Measurements from ENCODE around the gene MIER2.

Gene MIER2

DNA sequence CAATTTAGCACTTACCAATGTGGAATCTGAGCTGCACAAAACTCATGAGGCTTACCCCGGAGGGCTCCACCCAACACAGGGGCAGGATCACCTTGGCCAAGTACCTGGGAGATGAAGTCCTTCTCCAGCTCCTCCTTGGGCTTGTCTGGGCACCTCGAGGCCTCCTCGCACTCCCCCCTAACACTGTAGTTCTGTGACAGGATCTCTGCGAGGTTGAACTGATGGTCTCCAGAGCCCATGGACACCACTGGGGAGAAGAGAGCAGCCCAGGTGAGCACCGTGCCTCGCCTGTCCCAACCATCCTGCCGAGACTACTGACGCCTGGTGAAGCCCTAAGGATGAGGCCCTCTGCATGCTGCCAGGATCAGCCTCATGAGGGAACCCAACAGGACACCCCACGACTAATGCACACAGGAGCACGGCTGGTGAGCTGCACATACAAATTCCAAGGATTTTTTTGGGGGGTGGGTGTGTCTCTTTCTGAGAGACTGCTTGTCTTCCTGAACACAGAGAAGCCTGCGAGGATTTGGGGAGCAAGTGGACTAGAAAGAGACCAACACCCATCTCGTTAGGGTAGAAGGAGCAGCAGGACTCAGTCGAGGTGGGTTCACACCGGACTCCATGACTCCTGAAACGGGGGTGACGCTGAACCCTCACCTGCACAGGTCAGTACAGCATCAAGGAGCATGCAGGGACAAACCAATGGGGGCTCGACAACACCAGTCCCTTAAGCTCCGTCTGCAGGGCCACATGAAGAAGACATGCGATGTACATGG lies 10.1 kb downstream of the MIER2 start:
- no peak overlapping the region for H3K4me2 ChIP-seq (ENCODE audit: low read length)
- H3K27ac ChIP-seq (ENCODE audit: low read depth, low read length) = no peak overlapping the region
- peaks cover 50% of the 10 kb centered on the region for H3K36me3 ChIP-seq (ENCODE audit: control insufficient read depth, low read length)
- TF ChIP-seq EZH2phosphoT487 (IDR thresholded peaks at IDR 0.05; ENCODE audit: borderline replicate concordance, low read length) = no peak
- TF ChIP-seq, protein P1, sequence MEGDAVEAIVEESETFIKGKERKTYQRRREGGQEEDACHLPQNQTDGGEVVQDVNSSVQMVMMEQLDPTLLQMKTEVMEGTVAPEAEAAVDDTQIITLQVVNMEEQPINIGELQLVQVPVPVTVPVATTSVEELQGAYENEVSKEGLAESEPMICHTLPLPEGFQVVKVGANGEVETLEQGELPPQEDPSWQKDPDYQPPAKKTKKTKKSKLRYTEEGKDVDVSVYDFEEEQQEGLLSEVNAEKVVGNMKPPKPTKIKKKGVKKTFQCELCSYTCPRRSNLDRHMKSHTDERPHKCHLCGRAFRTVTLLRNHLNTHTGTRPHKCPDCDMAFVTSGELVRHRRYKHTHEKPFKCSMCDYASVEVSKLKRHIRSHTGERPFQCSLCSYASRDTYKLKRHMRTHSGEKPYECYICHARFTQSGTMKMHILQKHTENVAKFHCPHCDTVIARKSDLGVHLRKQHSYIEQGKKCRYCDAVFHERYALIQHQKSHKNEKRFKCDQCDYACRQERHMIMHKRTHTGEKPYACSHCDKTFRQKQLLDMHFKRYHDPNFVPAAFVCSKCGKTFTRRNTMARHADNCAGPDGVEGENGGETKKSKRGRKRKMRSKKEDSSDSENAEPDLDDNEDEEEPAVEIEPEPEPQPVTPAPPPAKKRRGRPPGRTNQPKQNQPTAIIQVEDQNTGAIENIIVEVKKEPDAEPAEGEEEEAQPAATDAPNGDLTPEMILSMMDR (IDR thresholded peaks at IDR 0.05; ENCODE audit: low read depth, low read length, poor library complexity, severe bottlenecking) = no peak
- H3F3A ChIP-seq (ENCODE audit: control insufficient read depth, insufficient read depth) = no peaks in the 10 kb centered on the region
- H3K27me3 ChIP-seq (ENCODE audit: control insufficient read depth, low read length) = no peaks in the 10 kb centered on the region
- H3K79me2 ChIP-seq (ENCODE audit: control insufficient read depth, low read length) = peaks cover 65% of the 10 kb centered on the region
- H3K9me3 ChIP-seq (ENCODE audit: control insufficient read depth, insufficient read depth, low read length) = peaks cover 14% of the 10 kb centered on the region
- no peaks in the 10 kb centered on the region for H4K20me1 ChIP-seq (ENCODE audit: control insufficient read depth, insufficient read depth, low read depth, low read length)
- H3K9me2 ChIP-seq (replicated peaks; ENCODE audit: control insufficient read depth, low read length) = no peaks in the 10 kb centered on the region
- no peak overlapping the region for H3K4me3 ChIP-seq (ENCODE audit: low read length)
- H3K4me1 ChIP-seq (ENCODE audit: control insufficient read depth, low read length) = no peaks in the 10 kb centered on the region

DNA sequence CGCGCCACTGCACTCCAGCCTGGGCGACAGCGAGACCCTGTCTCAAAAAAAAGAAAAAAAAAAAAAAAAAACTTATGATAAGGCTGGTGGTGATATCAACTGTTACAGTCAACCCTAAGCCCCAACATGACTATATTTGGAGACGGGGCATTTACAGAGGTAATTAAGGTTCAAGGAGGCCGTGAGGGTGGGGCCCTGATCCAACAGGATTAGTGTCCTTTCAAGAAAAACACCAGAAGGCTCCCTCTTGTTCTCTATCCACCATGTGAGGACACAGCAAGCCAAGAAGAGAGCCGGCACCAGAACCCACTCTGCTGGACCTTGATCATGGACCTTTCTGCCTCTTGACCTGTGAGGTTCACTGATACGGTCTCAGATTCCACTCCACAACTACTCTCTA lies 14.1 kb downstream of the MIER2 start:
- TF ChIP-seq, protein P1 (IDR thresholded peaks at IDR 0.05; ENCODE audit: low read depth, low read length, poor library complexity, severe bottlenecking) = no peak
- TF ChIP-seq EZH2phosphoT487 (IDR thresholded peaks at IDR 0.05; ENCODE audit: borderline replicate concordance, low read length) = no peak
- no peaks in the 10 kb centered on the region for H3K4me1 ChIP-seq (ENCODE audit: control insufficient read depth, low read length)
- peaks cover 32% of the 10 kb centered on the region for H3K9me3 ChIP-seq (ENCODE audit: control insufficient read depth, insufficient read depth, low read length)
- H3K36me3 ChIP-seq (ENCODE audit: control insufficient read depth, low read length) = peaks cover 74% of the 10 kb centered on the region
- H3K27me3 ChIP-seq (ENCODE audit: control insufficient read depth, low read length) = no peaks in the 10 kb centered on the region
- H4K20me1 ChIP-seq (ENCODE audit: control insufficient read depth, insufficient read depth, low read depth, low read length) = no peaks in the 10 kb centered on the region
- H3K9me2 ChIP-seq (replicated peaks; ENCODE audit: control insufficient read depth, low read length) = no peaks in the 10 kb centered on the region
- H3K27ac ChIP-seq (ENCODE audit: low read depth, low read length) = no peak overlapping the region
- H3F3A ChIP-seq (ENCODE audit: control insufficient read depth, insufficient read depth) = no peaks in the 10 kb centered on the region
- H3K79me2 ChIP-seq (ENCODE audit: control insufficient read depth, low read length) = peaks cover 38% of the 10 kb centered on the region
- no peak overlapping the region for H3K4me3 ChIP-seq (ENCODE audit: low read length)
- no peak overlapping the region for H3K4me2 ChIP-seq (ENCODE audit: low read length)

DNA sequence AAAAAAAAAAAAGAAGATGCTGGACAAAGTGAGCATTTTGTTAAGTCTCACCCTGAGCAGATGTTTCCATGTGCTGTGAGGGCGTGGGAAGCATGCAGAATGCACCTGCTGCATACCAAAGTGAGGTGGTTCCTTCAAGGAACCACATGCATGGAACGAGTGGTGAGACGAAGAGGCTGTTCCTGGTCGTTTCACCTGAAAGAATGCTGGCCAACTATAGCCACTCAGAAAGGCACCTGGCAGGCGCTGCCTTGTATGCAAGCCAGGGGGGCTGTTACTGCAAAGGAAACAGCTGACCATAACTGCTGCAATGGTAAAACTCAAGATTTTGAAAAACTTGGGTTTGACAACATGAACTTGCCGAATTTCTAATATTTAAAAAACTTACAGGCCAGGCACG lies 14.7 kb downstream of the MIER2 start:
- peaks cover 31% of the 10 kb centered on the region for H3K79me2 ChIP-seq (ENCODE audit: control insufficient read depth, low read length)

More for the DNA sequence above, 14.7 kb downstream of the MIER2 start:
- no peaks in the 10 kb centered on the region for H3F3A ChIP-seq (ENCODE audit: control insufficient read depth, insufficient read depth)
- no peaks in the 10 kb centered on the region for H3K27me3 ChIP-seq (ENCODE audit: control insufficient read depth, low read length)
- H3K27ac ChIP-seq (ENCODE audit: low read depth, low read length) = no peak overlapping the region
- peaks cover 32% of the 10 kb centered on the region for H3K9me3 ChIP-seq (ENCODE audit: control insufficient read depth, insufficient read depth, low read length)
- no peak overlapping the region for H3K4me3 ChIP-seq (ENCODE audit: low read length)
- no peak overlapping the region for H3K4me2 ChIP-seq (ENCODE audit: low read length)
- H3K4me1 ChIP-seq (ENCODE audit: control insufficient read depth, low read length) = no peaks in the 10 kb centered on the region
- H3K36me3 ChIP-seq (ENCODE audit: control insufficient read depth, low read length) = peaks cover 74% of the 10 kb centered on the region
- no peak for TF ChIP-seq EZH2phosphoT487 (IDR thresholded peaks at IDR 0.05; ENCODE audit: borderline replicate concordance, low read length)
- TF ChIP-seq, protein P1 (IDR thresholded peaks at IDR 0.05; ENCODE audit: low read depth, low read length, poor library complexity, severe bottlenecking) = no peak
- no peaks in the 10 kb centered on the region for H3K9me2 ChIP-seq (replicated peaks; ENCODE audit: control insufficient read depth, low read length)
- H4K20me1 ChIP-seq (ENCODE audit: control insufficient read depth, insufficient read depth, low read depth, low read length) = no peaks in the 10 kb centered on the region
